ENCODE measurements around the gene PSMD3.
A peak's percentile ranks its signal among the peaks of the same experiment; 100 is the strongest.

The PSMD3 gene

DNA sequence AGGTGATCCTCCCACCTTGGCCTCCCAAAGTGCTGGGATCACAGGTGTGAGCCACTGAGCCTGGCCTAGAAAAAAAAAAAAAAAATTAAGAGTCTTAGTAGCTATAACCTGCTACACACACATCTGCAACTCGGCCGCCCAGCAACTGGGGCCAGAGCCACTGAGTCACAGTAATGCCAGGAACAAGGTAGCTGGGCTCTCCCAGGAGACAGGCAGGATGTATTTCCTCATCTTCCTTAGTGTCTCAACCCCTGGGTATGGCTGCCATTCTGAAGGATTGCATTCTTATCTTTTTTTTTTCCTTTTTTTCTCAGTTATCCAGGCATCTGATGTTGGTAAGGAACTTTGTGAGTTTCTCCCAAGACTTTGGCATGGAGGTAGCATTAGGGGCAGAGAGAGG, 7.1 kb upstream of the PSMD3 start:
- H3K27me3 ChIP-seq (ENCODE audit: insufficient read depth, low read depth): peaks cover 7% of the 10 kb centered on the region; the same call in 1 of the 2 replicates
- no peak overlapping the region for H3K9ac ChIP-seq
- H3K4me1 ChIP-seq (ENCODE audit: low read depth, poor library complexity, severe bottlenecking): no peaks in the 10 kb centered on the region
- no peaks in the 10 kb centered on the region for H3K36me3 ChIP-seq (ENCODE audit: insufficient read depth)
- no peaks in the 10 kb centered on the region for H4K20me1 ChIP-seq (ENCODE audit: insufficient read depth)
- H3K4me2 ChIP-seq: no peak overlapping the region
- TF ChIP-seq CTCF (conservative IDR thresholded peaks at IDR 0.05; ENCODE audit: low read depth, low read length): no peak
- H3K79me2 ChIP-seq (ENCODE audit: insufficient read depth, low read depth): no peaks in the 10 kb centered on the region
- H3K4me3 ChIP-seq (IDR thresholded peaks at IDR 0.05; ENCODE audit: insufficient read depth, low read depth, low read length): no peak overlapping the region
- no peak overlapping the region for H3K27ac ChIP-seq
- H2AFZ ChIP-seq (ENCODE audit: low read depth): no peak overlapping the region

- Histone ChIP-seq H3K4me1 (ENCODE audit: low read depth, poor library complexity, severe bottlenecking) (peaks cover 4% of the 10 kb centered on the region), H4K20me1 (ENCODE audit: insufficient read depth) (no peaks in the 10 kb centered on the region), H3K4me3 (IDR thresholded peaks at IDR 0.05; ENCODE audit: insufficient read depth, low read depth, low read length) (no peak overlapping the region), H3K9ac (no peak overlapping the region), H2AFZ (ENCODE audit: low read depth) (no peak overlapping the region), H3K36me3 (ENCODE audit: insufficient read depth) (no peaks in the 10 kb centered on the region), H3K79me2 (ENCODE audit: insufficient read depth, low read depth) (no peaks in the 10 kb centered on the region), H3K4me2 (no peak overlapping the region), H3K27me3 (ENCODE audit: insufficient read depth, low read depth) (peaks cover 4% of the 10 kb centered on the region; the same call in 1 of the 2 replicates), H3K27ac (no peak overlapping the region)
- no peak for TF ChIP-seq CTCF (conservative IDR thresholded peaks at IDR 0.05; ENCODE audit: low read depth, low read length)
These were observed 6.2 kb upstream of the PSMD3 start for GRCh38 chr17:39974433-39974832.

GRCh38 chr17:39975801-39976200, 4.8 kb upstream of the PSMD3 start:
- Histone ChIP-seq H4K20me1 (ENCODE audit: insufficient read depth) (no peaks in the 10 kb centered on the region), H3K27ac (no peak overlapping the region), H2AFZ (ENCODE audit: low read depth) (no peak overlapping the region), H3K4me2 (no peak overlapping the region), H3K4me1 (ENCODE audit: low read depth, poor library complexity, severe bottlenecking) (peaks cover 9% of the 10 kb centered on the region), H3K4me3 (IDR thresholded peaks at IDR 0.05; ENCODE audit: insufficient read depth, low read depth, low read length) (no peak overlapping the region), H3K79me2 (ENCODE audit: insufficient read depth, low read depth) (peaks cover 2% of the 10 kb centered on the region), H3K36me3 (ENCODE audit: insufficient read depth) (no peaks in the 10 kb centered on the region), H3K9ac (no peak overlapping the region), H3K27me3 (ENCODE audit: insufficient read depth, low read depth) (peaks cover 3% of the 10 kb centered on the region; the same call in 1 of the 2 replicates)
- TF ChIP-seq CTCF (conservative IDR thresholded peaks at IDR 0.05; ENCODE audit: low read depth, low read length): no peak

DNA sequence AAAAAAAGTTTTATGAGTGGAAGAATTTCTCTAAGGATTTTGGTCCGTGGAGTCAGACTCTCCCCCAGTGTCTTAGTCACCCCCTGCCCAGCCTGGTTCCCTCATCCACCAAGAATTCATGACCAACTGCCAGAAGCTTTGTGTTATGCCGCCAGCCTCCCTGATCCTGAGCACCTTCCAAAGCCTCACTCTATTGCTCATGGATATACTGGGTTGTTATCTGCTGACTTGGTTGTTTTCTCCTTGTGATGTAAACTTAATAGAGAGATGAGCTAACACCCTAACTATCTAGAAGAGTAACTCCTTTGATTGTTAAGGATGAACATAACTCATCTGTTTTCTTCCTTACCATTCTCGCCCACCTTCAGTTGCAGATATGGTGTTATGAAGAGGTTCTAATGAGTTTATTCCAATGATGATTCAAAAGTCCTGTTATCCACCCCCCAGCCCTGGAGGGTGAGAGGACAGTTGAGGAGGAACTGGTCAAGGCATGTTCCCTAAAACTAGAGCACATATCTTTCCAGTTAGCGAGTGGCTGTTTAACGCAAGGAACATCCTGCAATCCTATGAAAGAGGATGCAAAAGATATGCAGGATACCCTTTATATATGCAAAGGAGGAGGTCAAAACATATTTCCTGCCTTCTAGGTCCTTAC, 1.5 kb upstream of the PSMD3 start:
- H3K36me3 ChIP-seq (ENCODE audit: insufficient read depth): 0 out of 2 replicates have a peak, but pooled peaks cover 6% of the 10 kb centered on the region
- H3K9ac ChIP-seq: no peak overlapping the region
- no peak overlapping the region for H2AFZ ChIP-seq (ENCODE audit: low read depth)
- H3K27ac ChIP-seq: no peak overlapping the region
- peaks cover 34% of the 10 kb centered on the region for H3K79me2 ChIP-seq (ENCODE audit: insufficient read depth, low read depth)
- H3K4me3 ChIP-seq (IDR thresholded peaks at IDR 0.05; ENCODE audit: insufficient read depth, low read depth, low read length): no peak overlapping the region
- no peaks in the 10 kb centered on the region for H4K20me1 ChIP-seq (ENCODE audit: insufficient read depth)
- no peaks in the 10 kb centered on the region for H3K27me3 ChIP-seq (ENCODE audit: insufficient read depth, low read depth)
- peak overlapping the region; percentile 50; the same call in 1 of the 2 replicates for H3K4me2 ChIP-seq
- peaks cover 27% of the 10 kb centered on the region for H3K4me1 ChIP-seq (ENCODE audit: low read depth, poor library complexity, severe bottlenecking)
- TF ChIP-seq CTCF (conservative IDR thresholded peaks at IDR 0.05; ENCODE audit: low read depth, low read length): no peak
